ENCODE measurements around the gene ICE2. TPM values are rescaled to one million over a fixed set of nuclear protein-coding genes. Genes with fewer than 3 reads are reported as not detected.

The ICE2 gene
- total and polyA plus RNA-seq, 2 of the 4 experiments (the other 2 are of a cell fraction): 14.7 to 21.1 TPM

GRCh38 chr15:60390871-60391501 is 88.0 kb downstream of the ICE2 start (continued):
- TF ChIP-seq MXI1 (IDR thresholded peaks at IDR 0.05; ENCODE audit: borderline replicate concordance, low read depth, low read length) (peak; percentile 30; the same call in 1 of the 2 replicates), SMC3 (IDR thresholded peaks at IDR 0.05; ENCODE audit: low read depth, low read length) (peak; percentile 28; the same call in 1 of the 2 replicates)

GRCh38 chr15:60390231-60390630 is 88.7 kb downstream of the ICE2 start:
- no peaks in the 10 kb centered on the region for H3K27me3 ChIP-seq (ENCODE audit: control insufficient read depth, insufficient read depth, low read length)
- 0 out of 2 replicates have a peak overlapping the region, but pooled peaks have one; percentile 4 for H3K9ac ChIP-seq (ENCODE audit: low read depth, low read length)
- H2BK20ac ChIP-seq (ENCODE audit: low read depth, low read length): no peak overlapping the region
- H2BK5ac ChIP-seq (ENCODE audit: low read depth, low read length, poor library complexity, severe bottlenecking): peak overlapping the region; percentile 84
- ATAC-seq (ENCODE audit: low read depth) (no peak), DNase-seq (no peak)
- no TSS peak for BruUV-seq (replicated peaks)
- no peak overlapping the region for H2AK9ac ChIP-seq (replicated peaks; ENCODE audit: low read depth, low read length, poor library complexity)
- ChIA-PET POLR2A (ENCODE audit: unreplicated experiment) (interaction anchor here (1.0 kb wide), 1 partner anchor 9 kb away, joined by 3 read pairs; no protein-coding TSS in a partner anchor), CTCF (no interaction called here)
- no peak overlapping the region for H4K91ac ChIP-seq (ENCODE audit: insufficient read depth, low read depth, low read length)
- peaks cover 99% of the 10 kb centered on the region for H4K20me1 ChIP-seq (ENCODE audit: insufficient read depth, low read length)
- H3K23ac ChIP-seq (ENCODE audit: low read depth, low read length): no peak overlapping the region
- no peaks in the 10 kb centered on the region for H3K9me3 ChIP-seq (ENCODE audit: control insufficient read depth, insufficient read depth, low read length)
- WGBS, 2 experiments (ENCODE audit: extremely low coverage in 2 of 2, insufficient read length in 1 of 2): no CpG with 5 or more reads among the region's 6 CpGs
- peak overlapping the region; percentile 45; the same call in 1 of the 2 replicates for H2AK5ac ChIP-seq (ENCODE audit: low read depth, low read length)
- no peak overlapping the region; the same call in 1 of the 2 replicates for H3K4ac ChIP-seq (ENCODE audit: low read depth, low read length)
- H3K27ac ChIP-seq (ENCODE audit: insufficient read depth, low read length): peak overlapping the region; percentile 36; the same call in 1 of the 2 replicates
- H3K14ac ChIP-seq (replicated peaks; ENCODE audit: low read depth, low read length): 0 out of 2 replicates have a peak overlapping the region, but pooled peaks have one; percentile 11
- peaks cover 25% of the 10 kb centered on the region for H3K9me1 ChIP-seq (ENCODE audit: insufficient read depth, low read length)
- TF ChIP-seq CEBPB (IDR thresholded peaks at IDR 0.05; ENCODE audit: low read depth, low read length): no peak
- no peak for TF ChIP-seq RFX5 (IDR thresholded peaks at IDR 0.05; ENCODE audit: low read depth, low read length)
- TF ChIP-seq USF2 (IDR thresholded peaks at IDR 0.05; ENCODE audit: low read depth, low read length): no peak
- no peak for TF ChIP-seq MAFK (IDR thresholded peaks at IDR 0.05; ENCODE audit: low read depth, low read length)
- no peak for TF ChIP-seq FOS (IDR thresholded peaks at IDR 0.05; ENCODE audit: low read depth, low read length)
- no peak for TF ChIP-seq RCOR1 (IDR thresholded peaks at IDR 0.05; ENCODE audit: insufficient replicate concordance, low read length)
- TF ChIP-seq MXI1 (IDR thresholded peaks at IDR 0.05; ENCODE audit: borderline replicate concordance, low read depth, low read length): no peak
- no peak for TF ChIP-seq NFE2L2 (IDR thresholded peaks at IDR 0.05; ENCODE audit: low read depth, low read length)
- TF ChIP-seq RAD21 (IDR thresholded peaks at IDR 0.05; ENCODE audit: low read length): no peak
- no peak for TF ChIP-seq BHLHE40 (IDR thresholded peaks at IDR 0.05; ENCODE audit: low read depth, low read length)
- H3K56ac ChIP-seq (ENCODE audit: extremely low read depth, insufficient read depth, low read length): no peak overlapping the region
- dilution Hi-C loops (cut with HindIII; ENCODE audit: low sequenced_read_pairs, unreplicated experiment): no loop called here
- peak overlapping the region; percentile 60 for H3K4me2 ChIP-seq (ENCODE audit: low read depth, low read length)
- no peak overlapping the region for H4K5ac ChIP-seq (ENCODE audit: low read depth, low read length)
- H2BK120ac ChIP-seq (ENCODE audit: low read depth, low read length): no peak overlapping the region
- peaks cover 4 to 53% of the 10 kb centered on the region in 2 experiments; a peak in 2 of 4 replicates for H3K79me1 ChIP-seq (ENCODE audit: low read depth in 1 of 2, low read length in 2 of 2)
- H3K4me3 ChIP-seq (ENCODE audit: insufficient read depth, low read depth, low read length): no peak overlapping the region
- peaks cover 35% of the 10 kb centered on the region for H3K4me1 ChIP-seq (ENCODE audit: control insufficient read depth, insufficient read depth, low read length)
- no peak overlapping the region for H3K18ac ChIP-seq (ENCODE audit: low read depth, low read length)
- H3K36me3 ChIP-seq (ENCODE audit: control insufficient read depth, insufficient read depth, low read length): peaks cover 19% of the 10 kb centered on the region
- in situ Hi-C loops (cut with MboI; ENCODE audit: low sequenced_read_pairs): no loop called here
- H2BK15ac ChIP-seq (ENCODE audit: low read depth, low read length): no peak overlapping the region
- H4K8ac ChIP-seq (ENCODE audit: low read depth in 2 of 2, low read length in 2 of 2): no peak overlapping the region
- H2AFZ ChIP-seq (replicated peaks; ENCODE audit: low read length, poor library complexity): no peak overlapping the region
- intact Hi-C loops (cut with micrococcal nuclease): no loop called here

Measured in IMR-90 (cell line).